NCI-H2081 (cell line): ENCODE measurements around the gene OSTM1.

Experiments
- DNase-seq, 2 experiments: peaks; one replicate each; lab custom pipeline; 2025; lab: John Stamatoyannopoulos, UW

OSTM1 gene, protein sequence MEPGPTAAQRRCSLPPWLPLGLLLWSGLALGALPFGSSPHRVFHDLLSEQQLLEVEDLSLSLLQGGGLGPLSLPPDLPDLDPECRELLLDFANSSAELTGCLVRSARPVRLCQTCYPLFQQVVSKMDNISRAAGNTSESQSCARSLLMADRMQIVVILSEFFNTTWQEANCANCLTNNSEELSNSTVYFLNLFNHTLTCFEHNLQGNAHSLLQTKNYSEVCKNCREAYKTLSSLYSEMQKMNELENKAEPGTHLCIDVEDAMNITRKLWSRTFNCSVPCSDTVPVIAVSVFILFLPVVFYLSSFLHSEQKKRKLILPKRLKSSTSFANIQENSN

DNA sequence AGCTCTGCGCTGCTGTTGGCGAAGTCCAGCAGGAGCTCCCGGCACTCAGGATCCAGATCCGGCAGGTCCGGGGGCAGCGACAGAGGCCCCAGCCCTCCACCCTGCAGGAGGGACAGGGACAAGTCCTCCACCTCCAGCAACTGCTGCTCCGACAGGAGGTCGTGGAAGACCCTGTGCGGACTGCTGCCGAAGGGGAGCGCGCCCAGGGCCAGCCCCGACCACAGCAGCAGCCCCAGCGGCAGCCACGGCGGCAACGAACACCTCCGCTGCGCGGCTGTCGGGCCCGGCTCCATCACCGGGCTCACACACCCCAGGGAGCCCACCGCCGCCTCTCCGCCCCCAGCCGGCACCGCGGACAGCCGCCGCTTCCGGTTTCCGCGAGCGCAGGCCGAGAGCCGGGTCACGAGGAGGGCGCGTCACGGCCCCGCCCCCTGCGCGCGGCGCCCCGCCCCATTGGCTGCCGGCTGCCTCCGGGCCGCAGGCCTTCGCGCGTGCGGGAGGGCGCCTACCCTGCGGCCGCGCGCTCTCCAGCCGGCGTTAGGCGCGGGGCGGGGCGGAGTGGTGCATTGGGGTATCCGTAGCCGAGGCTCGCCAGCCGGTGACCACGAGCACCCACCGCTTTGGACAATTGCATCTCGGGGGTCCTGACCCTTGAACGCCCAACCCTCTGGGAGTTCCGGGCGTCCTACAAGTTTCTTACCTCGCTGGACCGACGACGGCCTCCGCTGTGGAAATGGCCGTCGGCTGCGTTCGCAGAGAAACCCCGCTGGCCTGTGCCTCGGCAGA, at the start of gene OSTM1:
Gene OSTM1, minus strand, starts transcription at position 383 of the 786 bp plus-strand sequence. Its CDS starts 90 bp downstream, at position 293.
- peak; percentile 59 to 66 for DNase-seq

DNA sequence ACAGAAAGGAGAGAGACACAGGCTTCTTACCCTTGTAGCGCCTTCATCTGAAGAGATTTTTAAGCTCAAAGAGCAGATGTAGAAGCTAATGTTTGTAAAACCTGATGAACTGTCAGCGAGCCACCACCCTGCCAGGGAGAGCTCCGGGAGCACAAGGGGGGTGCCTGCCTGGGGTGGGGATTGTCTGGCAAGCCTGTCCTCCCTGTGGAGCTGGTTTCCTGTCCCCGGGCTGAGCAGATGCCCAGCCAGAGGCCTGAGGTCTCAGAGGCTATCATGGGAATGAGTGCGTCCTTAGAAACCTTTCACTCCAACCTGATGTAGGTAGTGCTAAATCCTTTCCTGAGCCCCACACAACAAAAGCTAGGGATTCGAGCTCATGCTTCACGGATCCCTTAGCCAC, 49.4 kb upstream of the OSTM1 start:
- peak; percentile 2 to 39 for DNase-seq

DNA sequence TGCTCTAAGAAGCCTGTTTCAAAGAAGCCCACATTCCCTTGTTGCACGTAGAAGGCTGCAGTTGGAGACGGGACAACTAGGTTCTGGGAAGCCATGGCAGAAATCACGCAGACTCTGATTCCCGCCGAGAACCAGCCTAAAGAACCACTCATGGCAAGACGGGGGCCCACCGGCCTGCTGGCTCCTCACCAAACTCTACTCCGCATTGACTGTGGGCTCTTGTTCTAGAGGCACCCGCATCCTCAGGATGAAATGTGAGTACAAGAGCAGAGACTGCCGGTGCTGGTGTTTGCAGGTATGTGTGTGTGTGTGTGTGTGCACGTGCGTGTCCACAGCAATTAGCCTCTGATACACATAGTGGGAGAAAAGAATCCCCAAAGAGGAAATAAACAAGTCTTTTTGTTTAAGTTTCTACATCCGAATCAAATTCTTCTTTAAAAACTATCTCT, 49.0 kb upstream of the OSTM1 start:
- DNase-seq = peak in 1 of 2 experiments; percentile 16

DNA sequence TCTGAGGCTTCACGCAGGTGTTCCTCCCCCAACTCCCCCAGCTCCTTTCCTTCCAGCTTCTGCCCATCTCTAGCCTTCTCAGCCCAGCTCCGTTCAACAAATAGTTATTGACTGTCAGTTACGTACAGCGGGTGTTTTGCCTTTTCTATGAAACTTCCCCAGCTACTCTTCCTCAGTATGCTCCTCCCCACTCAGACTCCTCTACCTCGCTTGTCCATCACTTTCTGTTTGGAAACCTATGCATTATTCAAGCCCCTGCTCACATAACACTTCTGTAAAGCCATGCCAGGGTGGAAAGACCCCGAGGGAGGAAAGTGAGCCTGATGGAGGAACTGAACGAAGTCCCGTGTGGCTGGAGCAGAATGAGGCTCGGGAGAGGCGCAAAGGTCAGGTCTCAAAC, 47.1 kb upstream of the OSTM1 start:
- no peak for DNase-seq

DNA sequence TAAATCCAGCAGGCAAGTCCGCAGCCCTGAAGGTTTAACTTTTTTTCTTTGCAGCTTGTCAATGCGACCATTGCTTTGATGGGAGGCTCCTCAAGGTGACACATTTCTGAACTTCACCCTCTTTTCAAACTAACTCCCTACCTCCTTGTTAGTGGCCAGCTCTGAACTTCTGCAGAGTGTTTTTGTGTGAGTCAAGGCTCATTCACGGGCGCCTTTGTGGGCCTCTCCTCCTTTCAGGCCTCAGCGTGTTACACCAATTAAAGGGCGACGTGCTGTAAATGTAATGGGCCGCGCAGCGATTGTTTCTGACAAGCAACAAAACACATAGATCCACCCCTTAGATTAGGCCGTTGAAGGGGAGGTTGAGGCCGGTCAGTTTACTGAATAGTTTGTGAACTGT, 45.8 kb upstream of the OSTM1 start:
- DNase-seq = no peak

DNA sequence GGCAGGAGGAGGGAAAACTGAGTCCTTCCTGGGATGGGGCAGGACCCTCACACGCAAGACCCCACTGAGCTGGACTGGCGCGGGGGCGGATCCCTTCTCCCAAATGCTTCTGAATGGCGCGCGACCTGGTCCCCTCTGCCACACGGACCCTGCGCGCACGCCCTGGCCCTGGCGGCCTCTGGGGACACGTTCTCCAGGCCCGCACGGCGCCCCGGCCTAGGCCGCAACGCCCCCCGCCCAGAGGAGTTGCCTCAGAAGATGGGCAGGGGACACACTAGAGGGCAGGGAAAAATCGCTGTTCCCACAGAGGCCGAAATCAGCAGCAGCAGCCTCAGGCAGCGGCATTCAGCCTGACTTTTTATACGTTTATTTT, 45.2 kb upstream of the OSTM1 start:
- no peak for DNase-seq

DNA sequence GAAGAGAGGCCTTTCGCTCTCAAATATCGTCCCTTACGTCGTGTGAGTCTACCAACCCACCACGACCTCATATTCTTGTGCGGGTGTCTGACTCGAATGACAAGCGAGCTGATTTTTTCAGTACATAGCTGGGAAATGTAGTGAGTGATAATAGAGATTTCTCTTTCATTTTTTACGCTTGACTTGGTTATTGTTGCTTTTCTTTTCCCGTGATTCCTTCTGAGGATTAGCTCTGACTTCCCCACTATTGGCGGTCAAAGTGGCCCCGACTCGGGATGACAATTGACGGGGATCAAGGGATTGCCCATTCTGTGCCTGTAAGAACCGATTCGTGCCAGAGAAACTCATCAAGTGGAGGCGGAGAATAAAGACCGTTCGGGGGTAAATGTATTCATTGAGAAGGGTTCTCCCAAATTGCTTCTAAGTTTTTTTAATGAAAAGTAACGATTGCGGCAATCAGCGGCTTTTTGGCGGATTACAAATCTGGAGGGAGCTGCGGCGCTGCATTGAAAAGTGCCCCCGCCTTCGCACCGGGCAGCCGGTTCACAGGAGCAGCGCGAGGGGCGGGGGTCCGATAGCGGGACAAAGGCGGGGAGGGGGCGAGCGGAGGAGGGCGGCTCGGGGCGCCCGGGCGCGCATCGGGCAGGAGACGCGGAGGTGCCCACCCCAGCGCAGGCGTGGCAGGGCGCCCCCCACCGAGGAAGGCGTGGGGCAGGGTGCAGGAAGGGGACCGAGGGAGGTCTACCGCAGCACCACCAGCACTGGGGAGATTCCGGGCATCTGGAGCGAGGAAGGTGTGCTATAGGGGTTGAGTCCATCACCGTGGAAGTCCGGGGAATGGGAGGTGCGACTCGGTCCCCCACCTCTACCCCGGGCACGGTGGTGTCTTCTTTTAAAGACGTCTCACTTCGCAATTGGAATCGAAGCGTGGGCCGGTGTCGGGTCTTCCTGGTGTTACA, 44.5 kb upstream of the OSTM1 start:
- DNase-seq = no peak

DNA sequence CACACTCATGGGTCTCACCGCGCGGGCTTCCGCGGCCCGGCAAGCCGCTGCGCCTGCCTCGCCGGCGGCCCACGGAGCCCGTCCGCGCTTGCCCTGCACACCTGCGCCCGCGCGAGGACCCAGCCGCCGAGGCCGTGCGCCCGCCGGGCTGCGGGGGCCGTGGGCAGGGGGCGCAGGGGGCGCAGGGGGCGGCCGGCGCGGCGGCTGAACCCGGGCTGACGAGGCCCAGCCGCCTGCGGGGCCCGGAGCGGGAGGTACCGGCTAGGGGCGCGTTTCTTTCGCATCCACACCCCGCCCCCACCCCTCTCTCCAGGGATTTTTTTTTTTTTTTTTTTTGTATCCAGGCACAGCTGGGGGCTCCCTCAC, 43.8 kb upstream of the OSTM1 start:
- DNase-seq = no peak

DNA sequence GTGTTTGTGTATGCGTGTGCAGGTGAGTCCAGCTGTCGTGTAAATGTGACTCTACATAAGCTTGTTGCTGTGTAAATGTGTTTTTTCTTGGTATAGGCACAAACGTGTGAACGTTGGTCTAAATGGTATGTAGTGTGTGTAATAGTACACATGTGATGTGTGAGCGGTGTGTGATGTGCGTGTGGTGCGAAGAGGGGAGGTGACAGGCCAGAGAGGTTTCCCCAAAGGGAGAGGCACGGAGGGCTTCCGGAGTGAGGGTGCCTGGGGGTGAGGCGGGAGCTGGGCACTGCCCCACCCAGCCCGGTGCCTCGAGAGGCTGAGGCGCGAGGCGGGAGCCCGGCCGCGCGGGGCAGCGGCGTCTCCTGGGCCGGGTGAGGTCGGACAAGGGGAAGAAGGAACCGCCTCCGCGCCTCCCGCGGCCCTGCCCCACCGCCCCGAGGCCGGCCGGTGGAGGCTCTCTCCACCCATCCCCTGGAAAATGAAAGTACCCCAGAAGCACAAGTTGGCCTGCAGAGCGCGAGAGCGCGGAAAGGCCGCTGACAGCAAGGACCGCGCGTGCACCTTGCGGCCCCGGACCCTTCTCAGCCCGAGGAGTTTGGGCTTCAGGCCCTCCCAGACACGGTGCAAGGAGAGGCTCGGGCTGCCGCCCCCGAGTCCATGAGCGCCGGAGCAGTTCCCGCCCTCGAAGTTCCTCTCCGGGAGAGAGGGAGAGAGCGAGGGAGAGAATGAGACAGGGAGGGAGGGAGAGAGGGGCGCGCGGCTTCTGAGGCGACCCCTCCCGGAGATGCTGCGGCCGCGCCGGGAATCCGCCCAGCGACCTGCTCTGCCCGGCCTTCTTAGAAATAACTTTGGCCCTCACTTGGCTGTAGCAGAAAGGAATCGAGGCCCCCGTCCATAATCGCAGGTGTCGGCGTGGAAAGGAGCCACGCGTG, 43.2 kb upstream of the OSTM1 start:
- no peak for DNase-seq

DNA sequence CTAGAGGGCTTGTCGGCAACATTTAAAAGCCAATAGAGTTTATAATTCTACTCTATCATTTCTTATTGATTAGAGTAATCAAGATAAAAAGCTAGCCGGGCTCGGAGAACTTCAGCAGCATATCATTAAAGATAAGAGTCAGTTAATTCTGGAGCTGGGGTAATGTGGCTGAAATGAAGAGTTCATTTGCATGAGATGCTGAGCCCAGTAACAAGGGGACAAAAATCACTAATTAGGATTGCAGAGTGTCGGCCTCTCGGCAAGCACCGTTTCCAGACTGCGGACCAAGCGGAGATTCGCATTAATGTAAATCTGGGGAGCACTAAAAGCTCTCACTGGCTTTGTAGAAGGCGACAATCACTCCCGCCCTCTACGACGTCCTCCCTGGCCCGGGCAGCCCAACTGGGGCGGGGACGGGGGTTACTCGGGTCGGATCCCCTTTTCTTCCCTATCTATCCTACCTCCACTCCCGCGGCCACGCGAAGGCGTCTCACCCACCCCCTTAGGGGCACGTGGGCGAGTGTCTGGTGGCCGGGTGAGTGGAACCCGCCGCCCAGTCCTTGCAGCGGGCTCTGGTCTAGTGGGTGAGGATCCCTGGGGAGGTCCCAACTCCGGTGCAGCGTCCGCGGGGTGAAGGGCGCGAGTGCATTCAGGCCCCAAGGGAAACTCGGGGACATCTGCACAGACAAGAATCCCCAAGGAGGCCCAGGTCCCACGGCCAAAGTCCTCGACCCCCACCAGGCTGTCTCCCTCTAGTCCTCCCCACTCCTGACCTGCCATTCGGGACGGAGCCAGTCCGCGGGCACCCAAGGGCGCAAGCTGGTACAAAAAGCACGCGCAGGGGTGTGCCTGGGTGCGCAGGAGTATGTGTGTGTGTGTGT, 42.2 kb upstream of the OSTM1 start:
- no peak for DNase-seq

DNA sequence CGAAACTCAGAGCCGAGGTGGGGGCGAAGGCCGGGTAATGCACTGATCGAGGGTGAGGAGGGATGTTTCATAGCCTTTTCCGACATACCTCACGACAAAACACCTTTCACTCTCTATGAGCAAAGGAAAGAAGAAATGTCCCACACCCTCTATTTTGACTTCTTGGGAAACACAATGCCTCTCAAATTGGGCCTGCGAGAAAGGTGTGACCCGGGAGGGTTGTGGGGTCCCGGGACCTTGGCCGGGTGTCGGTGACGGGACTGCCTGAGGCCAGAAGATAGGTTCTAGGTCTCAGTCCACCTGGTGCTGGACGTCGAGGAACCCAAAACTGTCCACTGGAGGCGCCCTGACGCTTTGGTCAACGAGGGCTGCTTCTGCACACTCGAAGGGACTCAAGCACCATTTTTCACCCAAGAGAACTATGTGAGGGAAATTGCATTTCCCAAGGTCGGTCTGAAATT, 41.1 kb upstream of the OSTM1 start:
- no peak for DNase-seq

DNA sequence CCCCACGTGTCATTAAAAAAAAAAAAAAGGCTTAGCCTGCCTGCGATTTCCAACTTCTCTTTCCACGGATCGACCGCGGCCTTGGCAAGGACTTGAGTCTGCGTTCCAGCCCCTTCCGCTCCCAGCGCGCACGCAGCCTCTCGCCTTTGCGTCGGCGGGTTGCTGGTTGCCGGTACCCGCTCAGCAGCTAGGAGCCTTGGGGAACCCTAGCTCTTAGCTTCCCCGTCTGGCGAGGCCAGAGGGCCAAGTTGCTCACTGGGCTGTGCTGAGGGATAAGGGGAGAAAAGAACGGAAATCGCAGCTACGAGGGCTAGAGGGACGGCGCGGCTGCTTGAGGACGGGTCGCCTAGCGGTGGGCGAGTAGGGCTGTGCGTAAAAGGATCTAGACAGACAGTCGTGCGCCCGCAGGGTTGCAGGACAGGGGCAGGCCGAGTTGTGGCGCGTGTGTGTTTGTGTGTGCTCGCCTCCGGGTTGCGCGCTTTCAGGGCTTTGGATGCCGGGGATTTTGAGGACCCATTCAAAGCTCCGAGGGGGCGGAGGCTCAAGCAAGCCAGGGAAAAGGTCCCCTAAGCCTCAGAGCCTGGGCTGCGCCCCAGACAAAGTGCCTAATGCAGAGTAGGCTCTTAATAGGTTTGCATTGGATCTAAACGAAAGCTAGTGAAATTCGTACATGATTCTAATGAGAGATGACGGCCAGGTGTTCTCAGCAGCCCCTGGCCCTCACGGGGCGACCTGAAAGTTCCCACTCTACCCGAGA, 40.5 kb upstream of the OSTM1 start:
- DNase-seq = no peak

DNA sequence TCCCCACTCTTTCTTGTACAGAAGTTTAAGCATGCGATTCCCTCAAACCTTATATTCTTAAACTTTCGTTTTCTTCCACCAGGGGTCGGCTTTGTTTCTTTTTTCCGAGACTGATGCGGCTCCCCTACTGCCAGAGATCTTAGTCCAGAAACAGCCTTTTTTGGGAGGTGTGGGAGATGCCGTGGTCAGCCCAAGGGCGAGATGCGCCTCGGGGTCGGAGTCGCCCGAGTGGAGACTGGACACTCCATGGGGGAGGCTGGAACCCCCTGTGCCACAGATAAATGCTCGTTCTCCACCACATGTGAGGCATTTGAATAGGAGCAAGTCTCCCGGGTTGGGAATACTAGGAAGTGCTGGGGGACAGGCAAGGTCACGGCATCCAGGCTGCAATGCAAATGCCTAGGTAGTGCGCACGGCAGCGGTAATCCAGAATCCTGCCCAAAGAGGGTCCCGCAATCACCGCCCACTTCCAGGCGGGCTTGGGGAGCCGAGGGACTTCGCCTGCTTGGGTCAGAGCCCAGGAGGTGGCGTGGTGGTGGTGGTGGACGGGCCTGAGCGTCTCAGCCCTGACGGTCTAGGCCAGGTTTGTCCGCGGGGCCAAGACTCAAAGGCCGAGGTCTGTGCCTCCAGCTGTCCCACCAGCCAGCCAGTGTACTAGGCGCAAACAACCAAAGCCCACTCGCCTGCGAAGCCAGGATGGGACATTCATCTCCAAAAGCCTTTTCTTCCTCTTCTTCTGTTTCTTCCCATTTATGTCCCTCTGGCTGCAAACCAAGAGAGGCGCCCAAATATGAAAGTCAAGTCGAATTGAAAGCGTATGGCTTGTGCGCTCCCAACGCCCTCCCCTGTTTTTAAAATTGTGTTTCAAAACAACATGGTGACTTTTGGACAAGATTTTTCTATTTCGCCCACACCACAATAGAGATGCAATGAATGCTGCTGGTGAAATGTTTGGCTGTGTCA, 39.3 kb upstream of the OSTM1 start:
- DNase-seq = no peak

DNA sequence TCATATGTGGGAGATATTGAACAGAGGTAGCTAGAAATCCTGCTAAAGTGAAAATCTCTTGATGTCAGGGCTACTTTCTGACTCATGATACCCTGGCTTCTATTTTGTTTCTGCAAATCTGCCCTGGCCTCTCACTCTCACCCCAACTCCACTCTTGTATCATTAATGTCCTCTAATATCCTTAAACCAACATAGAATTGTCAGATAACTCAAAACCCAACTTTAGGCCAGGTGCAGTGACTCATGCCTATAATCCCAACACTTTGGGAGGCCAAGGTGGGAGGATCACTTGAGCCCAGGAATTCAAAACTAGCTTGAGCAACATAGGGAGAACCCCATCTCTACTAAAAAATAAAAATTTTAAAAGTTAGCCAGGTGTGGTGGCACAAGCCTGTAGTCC, 33.8 kb upstream of the OSTM1 start:
- no peak for DNase-seq

DNA sequence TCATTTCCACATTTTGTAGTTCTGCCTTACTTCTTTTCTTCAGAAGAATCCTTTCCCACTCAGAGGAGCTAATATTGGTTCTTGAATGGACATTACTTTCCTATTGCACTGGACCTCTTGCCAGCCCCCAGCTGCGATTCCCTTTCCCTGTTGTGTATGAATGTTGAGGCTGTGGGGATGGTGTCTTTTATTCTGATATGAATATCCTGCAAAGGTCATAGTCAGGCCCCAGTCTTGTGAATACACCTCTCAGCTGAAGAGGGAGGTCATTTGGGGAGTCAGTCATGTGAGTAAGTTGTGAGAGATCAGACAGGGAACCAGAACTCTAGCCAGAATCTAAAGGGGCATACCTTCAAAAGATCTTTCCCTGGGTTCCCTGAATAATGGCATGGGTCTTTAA, 32.6 kb upstream of the OSTM1 start:
- no peak for DNase-seq

DNA sequence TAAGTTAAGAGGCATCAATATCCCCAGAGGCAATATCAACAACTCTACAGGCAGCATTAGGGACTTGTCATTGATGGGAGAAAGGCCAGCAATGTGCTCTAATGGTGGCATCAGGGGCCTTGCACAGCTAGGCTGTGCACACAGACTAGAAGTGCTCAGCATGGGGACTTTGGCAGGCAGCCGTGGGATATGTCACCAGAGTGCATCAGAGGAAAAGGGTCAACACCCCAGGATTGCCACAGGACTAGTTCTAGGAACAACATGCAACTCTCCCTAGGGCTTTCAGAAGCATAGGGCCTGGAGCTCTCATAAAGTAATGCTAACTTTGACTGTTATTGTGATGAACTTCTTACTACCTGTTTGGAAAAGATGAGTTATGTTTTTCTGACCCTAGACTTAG, 32.2 kb upstream of the OSTM1 start:
- no peak for DNase-seq

DNA sequence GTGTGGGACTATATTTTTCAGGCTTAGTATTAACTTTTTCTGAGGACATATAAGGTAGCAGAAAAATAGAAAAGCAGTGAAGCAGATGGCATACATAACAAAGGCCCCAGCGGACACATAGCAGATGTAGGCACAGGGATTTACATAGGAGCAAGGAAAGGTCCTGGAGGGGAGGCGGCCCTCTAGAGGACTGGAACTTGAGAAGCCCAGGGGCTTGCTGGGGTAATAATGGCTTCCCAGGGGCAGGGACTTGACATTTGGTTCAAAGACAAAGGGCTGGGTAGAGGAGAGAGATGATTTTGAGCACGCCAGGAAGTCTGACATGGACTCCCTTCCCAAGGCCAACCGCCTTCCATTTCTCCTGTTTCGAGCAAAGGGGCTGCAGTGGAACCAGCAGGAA, 31.7 kb upstream of the OSTM1 start:
- no peak for DNase-seq

DNA sequence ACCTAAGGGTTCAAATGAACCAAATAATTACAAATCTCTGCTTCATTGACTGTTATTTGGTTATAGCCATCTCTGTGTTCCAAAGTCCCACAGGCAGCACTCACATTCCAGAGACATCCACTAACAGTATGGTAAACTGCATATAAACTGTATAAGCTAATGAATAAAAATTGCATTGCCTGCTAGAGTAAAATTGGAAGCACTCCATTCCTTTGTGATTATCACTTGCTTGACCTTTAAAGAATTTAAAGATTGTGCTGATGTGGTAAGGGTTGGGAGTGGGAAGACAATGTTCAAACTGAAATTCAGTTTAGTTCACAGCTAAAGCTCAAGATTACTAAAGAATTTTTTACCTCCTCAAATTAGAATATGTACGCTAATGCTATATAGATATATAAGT, 31.0 kb upstream of the OSTM1 start:
- DNase-seq = no peak
